Muscle of back (tissue), 13 donors: ENCODE measurements around the gene DPP4. TPM values are rescaled to one million over a fixed set of nuclear protein-coding genes. Genes with fewer than 3 reads are reported as not detected.

ENCODE experiments used
- DNase-seq, 3 donors: peaks; one replicate each; pipeline versions ENCODE4 v3.0.0 to v3.0.0-alpha.2; 2013
- long read RNA-seq, 9 donors: transcript quantifications; one replicate each; lab custom pipeline, GENCODE V29; 2026
- polyA plus RNA-seq, 10 donors: library from polyadenylated mRNA; unstranded; fragments of 120-200 nt; gene quantifications; one replicate each; pipeline ENCODE4 v1.2.1, GENCODE V29; 2013; ENCODE audit not compliant: insufficient read length in 10 of 10

Gene DPP4
- polyA plus RNA-seq = 10 to 100 TPM in 7 of 10 donors, 1 to 10 TPM in 3; 7.2 to 24.2 (median 12.2) TPM
- long read RNA-seq, donor 1, partial matches to known transcripts = 0 of 1 reads
- long read RNA-seq, donor 1, other reads (novel, unspliced or antisense) = 0 of 1 reads
- long read RNA-seq, donor 2, partial matches to known transcripts = 0 of 1 reads
- long read RNA-seq, donor 2, other reads (novel, unspliced or antisense) = 0 of 1 reads
- long read RNA-seq, donor 3 = 0 reads
- long read RNA-seq, donor 4, partial matches to known transcripts = 0 of 4 reads
- long read RNA-seq, donor 4, other reads (novel, unspliced or antisense) = 0 of 4 reads
- long read RNA-seq, donor 5, partial matches to known transcripts = 0 of 1 reads
- long read RNA-seq, donor 5, other reads (novel, unspliced or antisense) = 0 of 1 reads
- long read RNA-seq, donor 6, partial matches to known transcripts = 0 of 1 reads
- long read RNA-seq, donor 6, other reads (novel, unspliced or antisense) = 0 of 1 reads
- long read RNA-seq, donor 7 = 0 reads
- long read RNA-seq, donor 8 = 0 reads
- long read RNA-seq, donor 9 = 0 reads

- DNase-seq = peak in 2 of 3 donors; percentile 40 to 71
Observed at GRCh38 chr2:162073888-162074631, at the start of gene DPP4. Gene DPP4 (minus strand): TSS chr2:162074215. CDS start chr2:162073981, 234 bp downstream.

- DNase-seq = no peak
Observed at GRCh38 chr2:162118166-162119031, 44.4 kb upstream of the DPP4 start.

DNA sequence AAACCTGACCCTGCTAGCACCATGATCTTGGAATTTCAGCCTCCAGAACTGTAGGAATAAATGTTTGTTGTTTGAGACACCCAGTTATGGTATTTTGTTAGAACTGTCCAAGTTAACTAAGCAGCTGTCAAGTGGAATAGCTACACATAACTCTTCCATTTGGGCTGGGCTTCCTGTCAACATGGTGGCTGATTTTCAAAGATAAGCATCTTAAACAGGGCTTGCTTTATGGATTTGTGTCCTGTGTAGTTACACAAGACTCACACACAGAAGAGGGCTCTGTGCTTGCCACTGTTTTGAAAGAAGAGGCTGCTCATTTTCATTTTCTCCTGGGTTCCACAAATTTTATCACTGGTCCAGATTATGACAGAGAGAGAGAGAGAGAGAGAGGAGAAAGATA lies 42.3 kb upstream of the DPP4 start:
- DNase-seq = no peak

DNA sequence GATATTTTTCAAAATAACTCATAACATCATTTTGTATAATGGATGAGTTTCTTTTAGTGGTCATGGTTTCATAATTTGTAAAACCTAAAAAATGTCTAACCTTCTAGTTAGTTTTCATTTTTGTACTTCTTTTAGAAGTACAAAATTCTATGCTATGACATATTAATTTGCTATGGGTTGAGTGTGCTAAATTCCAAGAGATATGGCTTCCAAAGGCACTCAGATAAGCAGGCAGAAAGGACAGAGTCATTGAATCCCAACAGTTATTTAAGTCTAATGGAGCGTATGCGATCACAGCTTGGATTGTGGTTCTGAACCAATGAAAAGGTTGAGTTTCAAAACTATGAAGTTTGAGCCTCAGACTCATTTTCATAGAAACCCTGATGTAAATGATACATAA lies 41.1 kb upstream of the DPP4 start:
- no peak for DNase-seq

GRCh38 chr2:162114271-162114670 lies 40.3 kb upstream of the DPP4 start:
- DNase-seq = no peak

DNA sequence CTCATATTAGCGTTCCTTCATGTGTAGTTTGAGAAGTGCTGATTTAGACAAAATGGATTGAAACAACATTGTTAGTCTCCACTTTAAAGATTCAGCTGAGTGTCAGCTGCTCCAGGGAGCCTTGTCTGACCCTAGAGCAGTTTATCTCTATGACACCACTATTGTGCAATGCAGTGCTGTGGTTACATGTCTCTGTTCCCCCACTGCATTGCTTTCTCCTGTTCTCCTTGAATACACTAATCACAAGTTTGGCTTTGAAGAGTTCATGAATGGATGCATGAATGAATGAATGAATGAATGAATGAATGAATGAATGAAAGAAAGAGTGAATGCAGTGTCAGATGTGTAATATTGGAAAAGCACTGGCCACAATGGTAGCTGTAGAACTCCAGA lies 39.8 kb upstream of the DPP4 start:
- DNase-seq = peak in 1 of 3 donors; percentile 45

DNA sequence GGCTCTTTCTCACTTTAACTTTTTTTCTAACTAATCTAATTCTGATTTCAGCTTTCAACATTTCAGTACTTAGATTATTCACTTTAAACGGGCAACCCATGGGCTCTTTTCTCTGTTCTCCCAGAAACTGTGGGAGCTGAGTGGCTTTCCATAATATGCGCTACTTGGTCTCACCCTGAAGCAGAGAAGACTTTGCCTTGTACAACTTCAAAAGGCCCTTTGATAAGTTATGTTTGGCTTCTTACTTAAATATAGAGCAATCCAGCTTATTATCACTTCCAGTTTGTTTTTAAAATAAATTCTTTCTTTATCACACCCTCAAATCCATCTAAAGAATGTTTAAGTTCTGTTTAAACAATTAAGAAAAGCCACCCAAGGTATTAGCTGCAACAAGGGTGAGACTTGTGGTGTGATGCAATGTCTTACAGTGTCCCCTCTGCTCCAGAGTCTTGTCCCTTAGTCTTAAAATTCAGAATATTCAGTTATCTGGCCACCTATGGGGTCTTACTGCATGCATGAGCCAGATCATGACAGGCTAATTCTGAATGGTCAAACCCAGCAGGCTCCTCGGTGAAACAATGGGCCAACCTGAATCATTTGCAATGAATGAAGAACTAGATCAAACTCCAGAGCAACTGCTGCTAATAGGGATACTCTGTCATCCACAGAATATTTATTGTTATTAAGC lies 39.2 kb upstream of the DPP4 start:
- DNase-seq = no peak

DNA sequence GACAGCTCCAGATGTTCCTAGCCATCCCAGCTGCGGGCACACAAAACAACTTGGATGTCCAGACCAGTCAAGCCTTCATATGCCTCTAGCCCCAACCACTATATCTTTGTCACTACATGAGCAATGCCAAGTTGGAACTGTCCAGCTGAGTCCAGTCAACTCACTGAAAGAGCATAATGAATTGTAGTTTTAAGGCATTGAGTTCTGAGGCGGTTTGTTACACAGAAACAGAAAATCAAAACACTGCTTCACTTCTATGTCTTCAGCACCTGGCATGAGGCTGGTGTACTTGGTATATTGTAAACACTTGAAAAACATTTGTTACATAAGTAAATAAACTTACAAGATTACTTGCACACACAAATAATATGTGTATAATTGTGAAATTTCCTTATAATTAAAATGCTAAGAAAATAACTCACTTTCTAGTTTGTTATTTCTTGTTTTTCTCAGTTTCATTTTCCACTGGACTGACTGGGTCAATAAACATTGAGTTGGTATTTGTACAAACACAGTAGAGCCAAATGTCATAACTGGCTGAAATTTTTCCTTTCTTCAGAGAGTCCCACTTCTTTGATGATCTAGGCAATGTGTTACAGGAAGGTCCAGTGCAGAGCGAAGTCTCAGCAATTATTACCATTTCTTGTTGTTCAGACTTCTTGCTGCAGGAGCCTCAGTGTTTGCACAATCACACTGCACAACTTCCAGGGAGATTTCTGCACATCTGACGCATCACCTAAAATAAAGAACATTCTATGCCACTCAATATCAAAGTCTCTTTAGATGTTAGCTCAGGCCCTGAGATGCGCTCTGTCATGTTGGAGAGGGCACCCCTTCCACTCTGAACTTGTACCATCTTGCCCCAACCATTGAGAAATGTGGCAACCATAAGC lies 38.2 kb upstream of the DPP4 start:
- no peak for DNase-seq

GRCh38 chr2:162107361-162107901 lies 33.4 kb upstream of the DPP4 start:
- no peak for DNase-seq

- DNase-seq = no peak
Observed at GRCh38 chr2:162106746-162107145, 32.7 kb upstream of the DPP4 start.

DNA sequence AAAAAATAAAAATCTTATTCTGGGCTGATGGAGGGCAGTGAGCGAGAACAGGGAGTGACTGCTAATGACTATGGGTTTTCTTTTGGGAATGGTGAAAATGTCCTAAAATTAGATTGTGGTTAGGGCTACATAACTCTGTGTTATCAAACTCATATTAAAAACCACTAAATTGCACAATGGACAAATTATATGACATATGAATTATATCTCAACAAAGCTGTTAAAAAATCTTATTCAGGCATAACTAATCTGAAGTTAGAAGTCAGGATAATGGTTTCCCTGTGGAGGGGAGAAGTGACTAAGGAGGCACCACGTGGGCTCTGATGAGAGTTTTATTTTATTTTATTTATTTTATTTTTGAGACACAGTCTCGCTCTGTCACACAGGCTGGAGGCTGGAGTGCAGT lies 32.1 kb upstream of the DPP4 start:
- no peak for DNase-seq

GRCh38 chr2:162103443-162104009 lies 29.5 kb upstream of the DPP4 start:
- DNase-seq = no peak

DNA sequence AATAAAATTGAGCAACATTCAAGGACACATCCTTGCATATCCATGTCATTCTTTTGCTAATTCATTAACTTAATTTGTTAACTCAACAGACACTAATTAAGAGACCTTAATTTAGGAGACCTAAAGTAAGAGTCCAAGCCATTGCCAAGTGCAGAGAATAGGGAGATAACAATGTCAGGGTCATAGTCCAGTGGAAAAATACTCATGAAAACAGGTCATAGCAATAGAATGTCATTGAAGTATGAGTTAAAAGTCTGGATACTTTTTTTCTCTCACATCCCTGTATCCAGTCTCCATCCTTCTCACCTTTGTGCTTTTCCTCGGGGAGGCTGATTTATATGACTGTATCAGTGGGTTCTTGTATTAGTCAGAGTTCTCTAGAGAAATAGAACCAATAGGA lies 26.6 kb upstream of the DPP4 start:
- no peak for DNase-seq

- no peak for DNase-seq
Observed at GRCh38 chr2:162099836-162100235, 25.8 kb upstream of the DPP4 start.

DNA sequence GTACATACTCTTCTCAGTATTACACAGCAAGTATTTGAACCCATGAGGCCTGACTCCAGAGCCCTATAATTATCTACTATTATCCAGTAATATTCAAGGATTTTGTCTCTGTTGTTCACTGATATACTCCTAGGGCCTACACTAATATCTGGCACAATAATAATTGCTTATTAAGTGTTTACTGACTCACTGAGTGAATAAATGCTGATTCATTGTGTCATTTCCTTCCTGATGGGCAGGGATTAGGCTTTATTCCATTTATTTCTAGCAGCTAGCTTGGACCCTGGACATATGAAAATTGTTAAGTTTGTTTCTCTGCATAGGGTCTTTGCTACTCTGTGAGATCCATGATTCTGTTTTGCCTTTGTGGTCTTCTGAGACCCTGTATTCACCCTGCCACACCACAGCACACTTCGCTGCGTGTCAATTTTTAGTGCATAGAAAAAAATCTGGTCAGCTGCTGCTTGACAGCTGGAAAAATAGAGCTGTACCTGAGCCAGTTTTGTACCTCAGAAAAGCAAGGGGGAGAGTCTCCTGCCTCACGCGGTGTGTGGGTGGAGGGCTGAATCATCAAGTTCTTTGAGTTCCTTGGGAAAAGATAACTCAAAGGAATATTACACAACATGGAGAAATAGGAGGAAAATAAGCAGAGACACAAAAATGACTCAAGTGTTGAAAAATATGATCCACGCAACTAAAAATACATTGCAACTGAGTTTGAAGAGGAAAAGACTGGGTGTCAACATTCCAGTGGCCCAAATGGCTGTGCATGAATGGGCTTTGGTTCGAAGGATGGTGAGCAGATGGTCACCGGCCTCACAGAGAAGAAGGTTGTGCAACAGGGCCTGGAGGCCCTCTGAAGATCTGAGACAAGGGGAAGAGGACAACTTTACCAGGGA lies 18.9 kb upstream of the DPP4 start:
- peak in 1 of 3 donors; percentile 63 for DNase-seq

- DNase-seq = no peak
Observed at GRCh38 chr2:162092008-162092390, 18.0 kb upstream of the DPP4 start.

DNA sequence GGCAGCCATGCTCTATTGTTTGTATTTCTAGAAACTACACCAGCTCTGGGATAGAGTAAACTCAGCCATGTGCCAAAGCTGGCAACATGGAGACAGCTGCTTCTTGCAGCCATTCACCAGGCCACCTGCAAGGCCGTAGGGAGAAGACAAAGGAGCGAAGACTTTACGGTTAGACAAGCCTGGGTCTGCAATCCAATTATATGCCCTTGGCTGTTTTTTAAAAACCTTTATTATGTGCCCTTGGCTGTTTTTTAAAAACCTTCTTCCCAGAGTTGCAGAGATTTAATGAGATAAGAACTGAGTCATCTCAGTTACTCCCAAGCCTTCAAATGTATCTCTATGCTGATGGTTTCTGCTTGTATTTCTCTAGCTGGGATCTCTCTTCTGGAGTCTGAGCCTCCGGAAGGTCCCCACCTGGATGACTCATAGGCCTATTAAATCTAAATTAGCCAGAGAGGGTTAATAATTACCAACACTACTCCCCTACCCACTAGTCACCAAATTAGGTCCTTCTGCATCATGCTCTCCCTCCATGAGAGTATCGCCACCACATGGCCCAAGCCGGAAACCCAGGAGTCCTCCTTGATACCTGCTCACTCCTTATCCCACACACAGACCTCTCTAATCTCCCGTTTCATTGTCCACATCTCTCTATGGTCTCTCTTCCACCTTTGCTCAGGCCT lies 17.5 kb upstream of the DPP4 start:
- DNase-seq = no peak

DNA sequence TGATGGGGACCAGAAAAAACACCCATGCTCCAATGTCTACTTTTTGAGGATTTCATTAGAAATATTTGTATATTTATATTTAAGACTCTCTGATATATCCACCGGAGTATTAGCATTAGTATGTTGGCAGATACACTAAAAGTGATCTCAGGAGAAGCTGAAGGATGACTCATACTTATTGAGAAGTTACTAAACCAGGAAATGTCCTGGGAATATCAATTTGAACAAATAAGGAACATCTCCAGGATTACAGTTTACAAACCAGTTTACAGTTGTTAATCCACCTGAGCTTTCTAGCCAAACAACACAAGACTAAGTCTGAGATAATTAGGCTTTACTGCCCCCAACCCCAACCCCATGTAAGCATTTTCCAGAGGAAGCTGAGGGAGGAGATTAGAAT lies 16.1 kb upstream of the DPP4 start:
- DNase-seq = no peak
